OCI-LY7 (cell line): ENCODE measurements around the gene PLEKHF1. TPM values are rescaled to one million over a fixed set of nuclear protein-coding genes. Genes with fewer than 3 reads are reported as not detected.

Source experiments
- BruUV-seq: library from RNA; stranded (reverse); fragments of 400-500 nt; replicated peaks from 2 replicates; lab custom pipeline; 2021; lab: Mats Ljungman, UMichigan
- CTCF ChIA-PET: fragments of 300-600 bp; sonication (Branson Sonifier 250); formaldehyde crosslinking; loops from one replicate; lab custom pipeline; 2022; ENCODE audit warnings: antibody characterized with exemption; ENCODE audit not compliant: unreplicated experiment; lab: Charles Lee
- POLR2A ChIA-PET: fragments of 300-600 bp; sonication (Branson Sonifier 250); formaldehyde crosslinking; loops from one replicate; lab custom pipeline; 2022; ENCODE audit warnings: antibody characterized with exemption; lab: Charles Lee
- DNase-seq: peaks from one replicate; pipeline ENCODE4 v3.0.0-alpha.2; 2015; ENCODE audit warnings: low spot score
- H2AFZ ChIP-seq: fragments of 200-600 bp; sonication (generic), shearing (Covaris generic); 2 replicates; pipeline ENCODE4 v1.6.1; 2014; ENCODE audit warnings: mild to moderate bottlenecking, antibody characterized with exemption, low read length, moderate library complexity
- H3K27ac ChIP-seq: fragments of 200-600 bp; sonication (generic); 2 replicates; pipeline ENCODE4 v1.5.1; 2014; ENCODE audit warnings: mixed run types, low read depth, mild to moderate bottlenecking, moderate library complexity, low read length, inconsistent platforms; ENCODE audit not compliant: poor library complexity, severe bottlenecking
- H3K36me3 ChIP-seq: fragments of 200-600 bp; sonication (generic); 2 replicates; pipeline ENCODE4 v1.6.1; 2014; ENCODE audit warnings: mild to moderate bottlenecking, antibody characterized with exemption, low read length, moderate library complexity, mixed read lengths; ENCODE audit not compliant: insufficient read depth
- H3K4me1 ChIP-seq: fragments of 200-600 bp; sonication (generic); 2 replicates; pipeline ENCODE4 v1.5.1; 2014; ENCODE audit warnings: mild to moderate bottlenecking, low read length; ENCODE audit not compliant: insufficient read depth, poor library complexity, severe bottlenecking
- H3K4me2 ChIP-seq: fragments of 200-600 bp; sonication (generic); 2 replicates; pipeline ENCODE4 v1.6.1; 2014; ENCODE audit warnings: mild to moderate bottlenecking, low read length
- H3K4me3 ChIP-seq: fragments of 200-600 bp; sonication (generic); 2 replicates; pipeline ENCODE4 v1.5.1; 2014; ENCODE audit warnings: mild to moderate bottlenecking, low read depth, low read length; ENCODE audit not compliant: poor library complexity, severe bottlenecking
- H3K79me2 ChIP-seq: fragments of 200-600 bp; sonication (generic); 2 replicates; pipeline ENCODE4 v1.6.1; 2016; ENCODE audit warnings: low read depth, mild to moderate bottlenecking, low read length, moderate library complexity, mixed read lengths; ENCODE audit not compliant: insufficient read depth
- H3K9me2 ChIP-seq: fragments of 200-600 bp; sonication (generic); 2 replicates; pipeline ENCODE4 v1.6.1; 2016; ENCODE audit warnings: mild to moderate bottlenecking, low read length, mixed read lengths; ENCODE audit not compliant: insufficient read depth
- H3K9me3 ChIP-seq: fragments of 200-600 bp; sonication (generic); 2 replicates; pipeline ENCODE4 v1.6.1; 2014; ENCODE audit warnings: mild to moderate bottlenecking, mixed run types, low read length, mixed read lengths
- H4K20me1 ChIP-seq: fragments of 200-600 bp; sonication (generic); 2 replicates; pipeline ENCODE4 v1.6.1; 2014; ENCODE audit warnings: mild to moderate bottlenecking, antibody characterized with exemption, low read length, moderate library complexity, mixed read lengths; ENCODE audit not compliant: insufficient read depth
- CTCF ChIP-seq: fragments of 200-600 bp; sonication (generic); conservative IDR thresholded peaks from 2 replicates; pipeline ENCODE4 v1.5.1; 2014; ENCODE audit warnings: mild to moderate bottlenecking, antibody characterized with exemption, low read length, moderate library complexity, mixed read lengths
- EZH2phosphoT487 ChIP-seq: fragments of 200-600 bp; sonication (generic); IDR thresholded peaks from 2 replicates; pipeline ENCODE4 v1.6.1; 2018; ENCODE audit warnings: low read depth, borderline replicate concordance, mild to moderate bottlenecking, mixed run types, antibody characterized with exemption, low read length, moderate library complexity, mixed read lengths
- intact Hi-C: fragments of 100-400 bp; cut with micrococcal nuclease; formaldehyde crosslinking; loops from one replicate; pipeline ENCODE4 v1.10.0; 2022; ENCODE audit not compliant: unreplicated experiment
- total RNA-seq, 2 experiments: library from RNA; depleted of rRNA in 1 of 2; stranded (reverse); fragments of >200 nt in 1 of 2; shearing (Covaris generic) in 1 of 2; gene quantifications; 2 replicates each; pipeline ENCODE4 v1.2.3, GENCODE V29; 2014 to 2022

The PLEKHF1 gene
- total RNA-seq, 2 experiments from 2014 or later: 5.0 to 7.0 TPM

GRCh38 chr19:29641597-29641996 is 23.7 kb upstream of the PLEKHF1 start:
- intact Hi-C loops: no loop called here
- no peak for DNase-seq
- TF ChIP-seq CTCF (no peak), EZH2phosphoT487 (no peak)
- Histone ChIP-seq H4K20me1 (no peaks in the 10 kb centered on the region), H3K9me2 (no peaks in the 10 kb centered on the region), H3K79me2 (no peaks in the 10 kb centered on the region), H3K27ac (no peak overlapping the region), H3K9me3 (no peaks in the 10 kb centered on the region), H3K4me2 (no peak overlapping the region), H3K4me3 (no peak overlapping the region), H2AFZ (no peak overlapping the region), H3K4me1 (no peaks in the 10 kb centered on the region), H3K36me3 (no peaks in the 10 kb centered on the region)
- CTCF ChIA-PET: no interaction called here
- POLR2A ChIA-PET: interaction anchor here (0.6 kb wide), 1 partner anchor 43 kb away, joined by 3 read pairs; no protein-coding TSS in a partner anchor
- BruUV-seq: no TSS peak

GRCh38 chr19:29643361-29643935 is 21.8 kb upstream of the PLEKHF1 start:
- DNase-seq: no peak
- H3K4me2 ChIP-seq: no peak overlapping the region
- H3K4me1 ChIP-seq: no peaks in the 10 kb centered on the region
- H3K4me3 ChIP-seq: no peak overlapping the region
- no peaks in the 10 kb centered on the region for H3K9me2 ChIP-seq
- H3K27ac ChIP-seq: no peak overlapping the region
- POLR2A ChIA-PET: interaction anchor here (0.6 to 0.8 kb wide), 2 partner anchors 24 to 95 kb away, joined by 3 to 4 read pairs; no protein-coding TSS in a partner anchor
- no peaks in the 10 kb centered on the region for H3K79me2 ChIP-seq
- no peaks in the 10 kb centered on the region for H3K36me3 ChIP-seq
- CTCF ChIA-PET: no interaction called here
- no peak overlapping the region for H2AFZ ChIP-seq
- no peaks in the 10 kb centered on the region for H4K20me1 ChIP-seq
- no peaks in the 10 kb centered on the region for H3K9me3 ChIP-seq
- TF ChIP-seq EZH2phosphoT487 (no peak), CTCF (no peak)
- BruUV-seq: no TSS peak
- intact Hi-C loops: no loop called here

- Histone ChIP-seq H3K4me1 (no peaks in the 10 kb centered on the region), H3K27ac (no peak overlapping the region), H4K20me1 (no peaks in the 10 kb centered on the region), H3K4me3 (no peak overlapping the region), H3K9me3 (no peaks in the 10 kb centered on the region), H3K36me3 (no peaks in the 10 kb centered on the region), H3K9me2 (no peaks in the 10 kb centered on the region), H3K4me2 (no peak overlapping the region), H3K79me2 (no peaks in the 10 kb centered on the region), H2AFZ (no peak overlapping the region)
- CTCF ChIA-PET: no interaction called here
- BruUV-seq: no TSS peak
- no peak for DNase-seq
- POLR2A ChIA-PET: no interaction called here
- intact Hi-C loops: no loop called here
- no peak for TF ChIP-seq CTCF
- no peak for TF ChIP-seq EZH2phosphoT487
Measured at GRCh38 chr19:29644210-29644609, 21.1 kb upstream of the PLEKHF1 start.
